Measurements from ENCODE around the gene EVI5L. TPM values are rescaled to one million over a fixed set of nuclear protein-coding genes. Genes with fewer than 3 reads are reported as not detected.

EVI5L gene
- total and polyA plus RNA-seq, 9 donors: 5.1 to 15.9 (median 10.9) TPM

DNA sequence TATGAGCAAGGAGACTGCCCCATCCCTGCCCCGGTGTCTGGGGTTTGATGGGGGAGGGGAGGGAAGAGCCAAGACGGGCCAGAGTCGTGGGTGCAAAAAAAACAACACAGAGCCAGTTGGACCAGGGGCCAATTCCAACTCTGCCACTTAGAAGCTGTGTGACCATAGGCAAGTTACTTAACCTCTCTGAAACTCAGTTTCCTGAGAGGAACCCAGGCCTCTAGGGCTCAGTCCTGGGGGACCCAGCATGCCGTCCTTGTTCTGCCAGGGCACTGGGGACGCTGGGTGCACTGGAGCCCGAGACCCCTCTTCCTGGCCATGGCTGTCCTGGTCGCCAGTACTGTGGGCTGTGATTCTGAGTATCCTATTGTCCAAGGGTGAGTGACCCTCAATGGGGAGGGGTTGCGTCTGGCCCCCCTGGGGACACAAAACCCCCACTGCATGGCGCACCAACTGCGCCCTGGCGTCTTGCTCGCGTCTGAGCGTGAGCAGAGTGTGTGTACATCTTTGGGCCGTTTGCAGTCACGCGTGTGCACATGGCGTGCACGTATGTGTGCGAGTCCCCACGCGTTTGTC is 42.3 kb upstream of the EVI5L start:
- H3K36me3 ChIP-seq: no peaks in the 10 kb centered on the region
- intact Hi-C loops (cut with DNase I): no loop called here
- H3K27me3 ChIP-seq: no peaks in the 10 kb centered on the region
- H3K27ac ChIP-seq: no peak overlapping the region
- no peak for DNase-seq
- H3K4me3 ChIP-seq: no peak overlapping the region
- H3K9me3 ChIP-seq: no peaks in the 10 kb centered on the region
- H3K4me1 ChIP-seq (ENCODE audit: insufficient read depth): no peaks in the 10 kb centered on the region
- WGBS, 3 donors: 9 to 11% (median 11%) methylated on average over 20 to 22 of the region's 22 CpGs
- TF ChIP-seq EP300 (IDR thresholded peaks at IDR 0.05) (no peak), POLR2A (IDR thresholded peaks at IDR 0.05) (no peak)
- TF ChIP-seq, protein P1, sequence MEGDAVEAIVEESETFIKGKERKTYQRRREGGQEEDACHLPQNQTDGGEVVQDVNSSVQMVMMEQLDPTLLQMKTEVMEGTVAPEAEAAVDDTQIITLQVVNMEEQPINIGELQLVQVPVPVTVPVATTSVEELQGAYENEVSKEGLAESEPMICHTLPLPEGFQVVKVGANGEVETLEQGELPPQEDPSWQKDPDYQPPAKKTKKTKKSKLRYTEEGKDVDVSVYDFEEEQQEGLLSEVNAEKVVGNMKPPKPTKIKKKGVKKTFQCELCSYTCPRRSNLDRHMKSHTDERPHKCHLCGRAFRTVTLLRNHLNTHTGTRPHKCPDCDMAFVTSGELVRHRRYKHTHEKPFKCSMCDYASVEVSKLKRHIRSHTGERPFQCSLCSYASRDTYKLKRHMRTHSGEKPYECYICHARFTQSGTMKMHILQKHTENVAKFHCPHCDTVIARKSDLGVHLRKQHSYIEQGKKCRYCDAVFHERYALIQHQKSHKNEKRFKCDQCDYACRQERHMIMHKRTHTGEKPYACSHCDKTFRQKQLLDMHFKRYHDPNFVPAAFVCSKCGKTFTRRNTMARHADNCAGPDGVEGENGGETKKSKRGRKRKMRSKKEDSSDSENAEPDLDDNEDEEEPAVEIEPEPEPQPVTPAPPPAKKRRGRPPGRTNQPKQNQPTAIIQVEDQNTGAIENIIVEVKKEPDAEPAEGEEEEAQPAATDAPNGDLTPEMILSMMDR (IDR thresholded peaks at IDR 0.05): no peak

DNA sequence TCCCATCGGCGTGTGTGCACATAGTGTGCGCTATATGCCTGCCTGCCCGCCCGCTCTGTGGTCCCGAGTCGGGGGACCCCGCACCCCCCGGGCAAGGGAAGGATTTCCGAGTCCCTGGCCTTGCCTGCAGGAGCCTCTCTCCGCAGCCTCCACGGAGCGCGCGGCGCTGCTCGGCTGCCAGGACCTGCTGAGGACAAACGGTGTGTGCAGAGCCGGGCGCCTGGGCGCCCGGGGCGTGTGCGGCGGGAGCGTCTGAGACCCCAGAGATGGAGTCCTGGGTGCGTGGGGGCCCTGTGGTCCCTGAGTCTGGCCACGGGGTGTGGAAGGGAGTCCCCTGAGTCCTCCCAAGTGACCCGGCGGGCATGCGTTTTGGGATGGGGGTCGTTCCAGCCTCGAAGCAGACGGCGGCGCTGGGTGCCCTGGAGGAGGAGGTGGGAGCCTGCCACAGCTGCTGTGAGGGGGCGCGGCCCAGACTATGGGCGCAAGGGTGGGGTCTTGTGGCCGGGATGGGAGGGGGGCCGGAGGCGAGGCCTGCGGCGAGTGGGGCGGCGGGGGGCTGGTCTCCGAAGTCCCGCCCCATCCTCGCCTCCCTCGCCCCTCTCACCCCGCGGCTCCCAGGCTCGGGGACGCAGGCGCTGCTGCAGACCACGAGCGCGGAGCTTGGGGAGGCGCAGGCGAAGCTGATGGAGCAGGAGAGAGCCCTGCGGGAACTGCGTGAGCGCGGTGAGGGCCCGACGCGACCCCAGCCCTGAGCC is 41.7 kb upstream of the EVI5L start:
- intact Hi-C loops (cut with DNase I): no loop called here
- Histone ChIP-seq H3K27ac (no peak overlapping the region), H3K27me3 (no peaks in the 10 kb centered on the region), H3K36me3 (no peaks in the 10 kb centered on the region), H3K9me3 (no peaks in the 10 kb centered on the region), H3K4me1 (ENCODE audit: insufficient read depth) (no peaks in the 10 kb centered on the region), H3K4me3 (no peak overlapping the region)
- TF ChIP-seq EP300 (IDR thresholded peaks at IDR 0.05) (no peak), POLR2A (IDR thresholded peaks at IDR 0.05) (no peak)
- 1% methylated on average over 46 to 67 of the region's 67 CpGs for WGBS, 3 donors
- DNase-seq: no peak

DNA sequence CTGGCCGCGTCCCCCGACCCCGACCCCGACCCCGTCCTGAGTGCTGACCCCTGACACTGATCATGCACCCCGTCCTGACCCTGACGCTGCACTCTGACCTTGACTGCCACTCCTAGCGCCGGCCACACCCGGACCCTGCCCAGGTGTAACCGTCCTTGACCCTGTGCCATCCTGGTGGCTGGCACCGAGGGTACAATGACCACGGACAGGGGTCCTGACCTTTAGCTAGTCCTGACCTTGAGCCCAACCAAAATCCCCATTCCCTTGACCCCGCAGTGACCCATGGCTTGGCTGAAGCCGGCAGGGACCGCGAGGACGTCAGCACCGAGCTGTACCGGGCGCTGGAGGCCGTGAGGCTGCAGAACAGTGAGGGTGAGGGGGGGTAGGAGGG is 41.1 kb upstream of the EVI5L start:
- H3K27ac ChIP-seq: no peak overlapping the region
- intact Hi-C loops (cut with DNase I): no loop called here
- H3K4me1 ChIP-seq (ENCODE audit: insufficient read depth): no peaks in the 10 kb centered on the region
- WGBS, 3 donors: 0 to 1% (median 0%) methylated on average over 13 to 23 of the region's 23 CpGs
- TF ChIP-seq, protein P1 (IDR thresholded peaks at IDR 0.05): no peak
- TF ChIP-seq POLR2A (IDR thresholded peaks at IDR 0.05) (no peak), EP300 (IDR thresholded peaks at IDR 0.05) (no peak)
- no peaks in the 10 kb centered on the region for H3K27me3 ChIP-seq
- peak in 2 of 5 donors; percentile 31 to 48 for DNase-seq
- H3K4me3 ChIP-seq: no peak overlapping the region
- H3K36me3 ChIP-seq: no peaks in the 10 kb centered on the region
- no peaks in the 10 kb centered on the region for H3K9me3 ChIP-seq

DNA sequence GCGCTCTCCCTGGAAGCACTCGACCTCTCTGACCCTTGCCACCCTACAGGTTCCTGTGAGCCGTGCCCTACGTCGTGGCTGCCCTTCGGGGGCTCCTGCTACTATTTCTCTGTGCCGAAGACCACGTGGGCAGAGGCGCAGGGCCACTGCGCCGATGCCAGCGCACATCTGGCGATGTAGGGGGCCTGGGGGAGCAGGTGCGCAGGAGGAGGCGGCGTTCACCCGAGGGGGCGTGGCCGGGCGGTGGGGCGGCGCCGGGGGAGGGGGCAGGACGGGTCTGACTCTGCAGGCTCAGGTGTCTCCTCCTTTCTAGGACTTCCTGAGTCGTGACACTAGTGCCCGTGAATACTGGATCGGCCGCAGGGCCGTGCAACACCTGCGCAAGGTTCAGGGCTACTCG is 40.6 kb upstream of the EVI5L start:
- TF ChIP-seq, protein P1 (IDR thresholded peaks at IDR 0.05): no peak
- TF ChIP-seq POLR2A (IDR thresholded peaks at IDR 0.05) (no peak), EP300 (IDR thresholded peaks at IDR 0.05) (no peak)
- intact Hi-C loops (cut with DNase I): no loop called here
- H3K27ac ChIP-seq: no peak overlapping the region
- 14 to 26% (median 14%) methylated on average over 11 to 31 of the region's 31 CpGs for WGBS, 3 donors
- no peaks in the 10 kb centered on the region for H3K9me3 ChIP-seq
- H3K36me3 ChIP-seq: no peaks in the 10 kb centered on the region
- H3K4me3 ChIP-seq: no peak overlapping the region
- no peak for DNase-seq
- H3K4me1 ChIP-seq (ENCODE audit: insufficient read depth): no peaks in the 10 kb centered on the region
- H3K27me3 ChIP-seq: no peaks in the 10 kb centered on the region

DNA sequence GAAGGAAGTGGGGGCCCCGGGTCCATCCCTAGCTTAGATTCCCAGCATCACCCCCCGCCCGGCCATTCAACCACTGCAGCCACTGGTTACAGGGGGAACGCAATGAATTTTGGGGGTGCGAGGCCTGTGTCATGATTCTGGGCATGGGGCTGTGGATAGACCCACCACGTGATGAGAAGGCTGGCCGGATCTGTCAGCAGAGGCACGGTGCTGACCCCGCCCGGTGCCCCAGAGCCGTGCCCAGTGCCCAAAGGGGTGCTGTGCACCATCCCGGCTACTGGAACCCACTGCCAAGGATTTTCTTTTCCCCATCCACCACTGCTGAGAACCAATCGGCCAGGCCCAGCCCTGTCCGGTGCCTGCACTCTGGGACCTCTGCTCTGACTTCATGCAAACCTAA is 39.6 kb upstream of the EVI5L start:
- H3K36me3 ChIP-seq: no peaks in the 10 kb centered on the region
- H3K4me1 ChIP-seq (ENCODE audit: insufficient read depth): no peaks in the 10 kb centered on the region
- no peak overlapping the region for H3K27ac ChIP-seq
- no peaks in the 10 kb centered on the region for H3K9me3 ChIP-seq
- no peak for DNase-seq
- WGBS, 3 donors: 86 to 92% (median 90%) methylated on average over 14 of the region's 14 CpGs
- intact Hi-C loops (cut with DNase I): loop anchor here in 1 of 4 donors (10.0 kb wide), 1 partner anchor 216 kb away; no protein-coding TSS in a partner anchor
- TF ChIP-seq EP300 (IDR thresholded peaks at IDR 0.05): no peak
- TF ChIP-seq, protein P1 (IDR thresholded peaks at IDR 0.05): no peak
- no peak for TF ChIP-seq POLR2A (IDR thresholded peaks at IDR 0.05)
- H3K27me3 ChIP-seq: no peaks in the 10 kb centered on the region
- no peak overlapping the region for H3K4me3 ChIP-seq
